GM12878 (cell line): ENCODE data around the gene DGKB. TPM values are rescaled to one million over a fixed set of nuclear protein-coding genes. Genes with fewer than 3 reads are reported as not detected.

ENCODE experiments used
- ATAC-seq: fragments of 200-7000 bp; cut with Tn5 transposase; 3 replicates; pipeline ENCODE4 v1.9.1; 2020; ENCODE audit warnings: mild to moderate bottlenecking, moderate library complexity
- BruUV-seq: library from RNA; stranded (reverse); fragments of 400-500 nt; replicated peaks from 2 replicates; lab custom pipeline; 2021; lab: Mats Ljungman, UMichigan
- CTCF ChIA-PET: fragments of 300-600 bp; sonication (Branson Sonifier 250); formaldehyde crosslinking; extraction: SDS; loops from one replicate; lab custom pipeline; 2021; ENCODE audit warnings: inconsistent platforms; lab: Yijun Ruan, JAX
- POLR2A ChIA-PET: fragments of 350-600 bp; formaldehyde crosslinking; extraction: SDS; loops from one replicate; lab custom pipeline; 2021; ENCODE audit warnings: inconsistent platforms; lab: Charles Lee
- RAD21 ChIA-PET: fragments of 300-600 bp; sonication (Branson Sonifier 250); formaldehyde crosslinking; loops from one replicate; lab custom pipeline; 2023; ENCODE audit warnings: antibody characterized with exemption; ENCODE audit not compliant: unreplicated experiment; lab: Charles Lee
- SMC1A ChIA-PET: fragments of 300-600 bp; sonication (Branson Sonifier 250); formaldehyde crosslinking; loops from one replicate; lab custom pipeline; 2023; ENCODE audit not compliant: unreplicated experiment, uncharacterized antibody; lab: Charles Lee
- DNase-seq: peaks from one replicate; pipeline ENCODE4 v3.0.0-alpha.2; 2011; ENCODE audit warnings: low read depth, low spot score
- FAIRE-seq: peaks from 3 replicates; lab custom pipeline; 2011; peaks lifted over from hg19 to GRCh38; lab: Jason Lieb, UNC
- H2AFZ ChIP-seq: 2 replicates; pipeline ENCODE4 v1.6.0; 2011; ENCODE audit warnings: low read depth, low read length, control low read depth; ENCODE audit not compliant: control insufficient read depth
- H3K27ac ChIP-seq: 2 replicates; pipeline ENCODE4 v1.5.1; 2011; ENCODE audit warnings: control low read depth; ENCODE audit not compliant: control insufficient read depth, insufficient read depth
- H3K27me3 ChIP-seq, 2 experiments: replicated peaks in 1 of 2; 2 replicates each; pipeline versions ENCODE4 v1.6.0 to v1.6.1; 2011; ENCODE audit warnings: low read length in 1 of 2; ENCODE audit not compliant: control insufficient read depth in 2 of 2, insufficient read depth in 2 of 2
- H3K36me3 ChIP-seq, 2 experiments: 2 replicates each; pipeline ENCODE4 v1.5.1; 2011; ENCODE audit warnings: low read length in 1 of 2; ENCODE audit not compliant: control insufficient read depth in 2 of 2, insufficient read depth in 2 of 2
- H3K4me1 ChIP-seq: 2 replicates; pipeline ENCODE4 v1.6.1; 2011; ENCODE audit warnings: mild to moderate bottlenecking, low read length, moderate library complexity, mixed read lengths; ENCODE audit not compliant: control insufficient read depth, insufficient read depth
- H3K4me2 ChIP-seq: 2 replicates; pipeline ENCODE4 v1.6.0; 2011; ENCODE audit warnings: control low read depth; ENCODE audit not compliant: control insufficient read depth, insufficient read depth
- H3K4me3 ChIP-seq: fragments of 200-600 bp; sonication (generic); 2 replicates; pipeline ENCODE4 v1.5.1; 2016
- H3K79me2 ChIP-seq: 2 replicates; pipeline ENCODE4 v1.6.0; 2011; ENCODE audit warnings: low read length; ENCODE audit not compliant: control insufficient read depth, insufficient read depth
- H3K9ac ChIP-seq: 2 replicates; pipeline ENCODE4 v1.8.0; 2011; ENCODE audit warnings: low read length, control low read depth, mixed read lengths; ENCODE audit not compliant: control insufficient read depth, insufficient read depth
- H3K9me3 ChIP-seq: replicated peaks from 3 replicates; pipeline ENCODE4 v1.5.1; 2011; ENCODE audit warnings: mild to moderate bottlenecking, low read length; ENCODE audit not compliant: control insufficient read depth, insufficient read depth
- H4K20me1 ChIP-seq: 2 replicates; pipeline ENCODE4 v1.6.0; 2011; ENCODE audit not compliant: control insufficient read depth, insufficient read depth
- CHD4 ChIP-seq: fragments of 200-600 bp; sonication (generic); IDR thresholded peaks from 2 replicates; pipeline ENCODE4 v1.6.1; 2016; ENCODE audit warnings: mild to moderate bottlenecking
- HCFC1 ChIP-seq: fragments of 150-350 bp; IDR thresholded peaks from 2 replicates; pipeline ENCODE4 v1.6.1; 2014; ENCODE audit warnings: low read length
- NFYA ChIP-seq: IDR thresholded peaks from 2 replicates; pipeline ENCODE4 v1.6.1; 2011; ENCODE audit warnings: low read depth, mild to moderate bottlenecking, low read length, improper control_type of control experiment, borderline replicate concordance
- NR2C1 ChIP-seq: fragments of 450-650 bp; IDR thresholded peaks from 2 replicates; pipeline ENCODE4 v1.6.1; 2017; ENCODE audit warnings: antibody characterized with exemption, mild to moderate bottlenecking, moderate library complexity
- NRF1 ChIP-seq: conservative IDR thresholded peaks from 2 replicates; pipeline ENCODE4 v1.6.1; 2011; ENCODE audit warnings: mild to moderate bottlenecking, low read depth, low read length, improper control_type of control experiment
- SP1 ChIP-seq: IDR thresholded peaks from one replicate; pipeline ENCODE4 v1.6.1; 2011; ENCODE audit warnings: low read depth, low read length
- TCF7 ChIP-seq: IDR thresholded peaks from 2 replicates; pipeline ENCODE4 v1.6.1; 2014; ENCODE audit warnings: antibody characterized with exemption, borderline replicate concordance
- YY1 ChIP-seq: IDR thresholded peaks from 2 replicates; pipeline ENCODE4 v1.6.1; 2011; ENCODE audit warnings: low read depth, mild to moderate bottlenecking, low read length
- ZSCAN29 ChIP-seq: fragments of 450-650 bp; IDR thresholded peaks from 2 replicates; pipeline ENCODE4 v1.6.1; 2017; ENCODE audit warnings: mild to moderate bottlenecking, moderate library complexity
- WGBS: methylation state at CpG from one replicate; pipeline ENCODE4 v1.1.6; 2016; ENCODE audit warnings: low lambda C conversion rate; ENCODE audit not compliant: insufficient replicate concordance, insufficient coverage; ENCODE audit errors: missing lambda C conversion rate; 5-methylcytosine and 5-hydroxymethylcytosine counted together
- in situ Hi-C: fragments of 300-500 bp; cut with MboI; formaldehyde crosslinking; loops from 9 replicates; pipeline ENCODE4 v1.14.3; 2018; ENCODE audit warnings: mixed read lengths
- intact Hi-C: fragments of 100-400 bp; cut with micrococcal nuclease; formaldehyde crosslinking; loops from one replicate; pipeline ENCODE4 v1.14.2; 2022; ENCODE audit not compliant: unreplicated experiment
- polyA plus RNA-seq, 11 experiments: library from polyadenylated mRNA; depleted of rRNA in 4 of 11; unstranded in 6 of 11; stranded (reverse) in 5 of 11; fragments of >200 nt; fragmentation: Nextera tagmentation in 4 of 11; fragmentation: Illumina TruSeq in 1 of 11; extraction: Ambion mirVana in 4 of 11; extraction: Trizol in 1 of 11; gene quantifications; 1 replicate in 1 of 11; 2 replicates in 10 of 11; pipeline versions ENCODE4 v1.2.1 to v1.2.3, GENCODE V29; 2011 to 2016; ENCODE audit warnings: inconsistent platforms in 2 of 11, missing spikeins in 2 of 11, low read depth in 1 of 11
- total RNA-seq, 4 experiments: library from RNA; depleted of rRNA in 3 of 4; stranded (reverse); fragments of >200 nt in 3 of 4; fragmentation: Illumina TruSeq in 1 of 4; extraction: Trizol in 1 of 4; gene quantifications; 2 replicates each; pipeline versions ENCODE4 v1.2.1 to v1.2.3, GENCODE V29; 2013 to 2021
- TF ChIP-seq, protein P1 (sequence below): IDR thresholded peaks from 2 replicates; pipeline ENCODE4 v1.6.1; 2012; ENCODE audit warnings: improper control_type of control experiment, low read depth, low read length; ENCODE audit not compliant: insufficient replicate concordance

The DGKB gene
- total and polyA plus RNA-seq, 10 of the 15 experiments (the other 5 are each of a cell fraction or from before 2014, with no cell fraction given): 0.02 to 0.10 (median 0.04) TPM; not detected in 6

DNA sequence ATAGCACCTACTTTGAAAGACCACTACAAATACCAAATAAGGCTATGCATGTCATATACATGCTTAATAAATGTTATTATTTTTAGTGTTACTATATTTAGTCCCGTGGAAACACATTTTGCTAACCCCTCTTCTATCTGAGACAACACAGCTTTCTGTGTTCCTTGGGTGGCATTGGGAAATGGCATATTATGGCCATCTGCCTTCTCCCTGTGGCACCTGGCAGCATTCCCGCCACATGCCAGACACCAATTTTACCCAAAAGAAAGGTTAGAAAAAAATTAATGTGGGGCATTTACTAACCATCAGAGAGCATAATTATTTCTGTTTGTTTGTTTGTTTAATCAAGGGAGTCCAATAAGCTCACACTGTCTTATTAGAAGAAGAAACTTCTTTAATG is 744.4 kb downstream of the DGKB start:
- in situ Hi-C loops (no loop called here), intact Hi-C loops (no loop called here)
- no peak overlapping the region for H3K9ac ChIP-seq
- no peaks in the 10 kb centered on the region for H3K9me3 ChIP-seq
- H3K27me3 ChIP-seq: no peaks in the 10 kb centered on the region
- DNase-seq: no peak
- BruUV-seq: no TSS peak
- ChIA-PET CTCF (no interaction called here), RAD21 (no interaction called here), SMC1A (no interaction called here), POLR2A (no interaction called here)
- no peak for ATAC-seq
- H3K36me3 ChIP-seq: no peaks in the 10 kb centered on the region
- H3K4me3 ChIP-seq: no peak overlapping the region
- no peaks in the 10 kb centered on the region for H3K4me1 ChIP-seq
- H3K27ac ChIP-seq: no peak overlapping the region
- FAIRE-seq: no peak
- no peak overlapping the region for H2AFZ ChIP-seq
- H3K4me2 ChIP-seq: no peak overlapping the region
- H3K79me2 ChIP-seq: no peaks in the 10 kb centered on the region
- 13% methylated on average over 2 of the region's 2 CpGs for WGBS
- no peaks in the 10 kb centered on the region for H4K20me1 ChIP-seq
- TF ChIP-seq CHD4 (no peak), TCF7 (no peak), NR2C1 (no peak), ZSCAN29 (no peak), SP1 (no peak), YY1 (no peak), NRF1 (no peak), HCFC1 (no peak), NFYA (no peak)
- TF ChIP-seq, protein P1, sequence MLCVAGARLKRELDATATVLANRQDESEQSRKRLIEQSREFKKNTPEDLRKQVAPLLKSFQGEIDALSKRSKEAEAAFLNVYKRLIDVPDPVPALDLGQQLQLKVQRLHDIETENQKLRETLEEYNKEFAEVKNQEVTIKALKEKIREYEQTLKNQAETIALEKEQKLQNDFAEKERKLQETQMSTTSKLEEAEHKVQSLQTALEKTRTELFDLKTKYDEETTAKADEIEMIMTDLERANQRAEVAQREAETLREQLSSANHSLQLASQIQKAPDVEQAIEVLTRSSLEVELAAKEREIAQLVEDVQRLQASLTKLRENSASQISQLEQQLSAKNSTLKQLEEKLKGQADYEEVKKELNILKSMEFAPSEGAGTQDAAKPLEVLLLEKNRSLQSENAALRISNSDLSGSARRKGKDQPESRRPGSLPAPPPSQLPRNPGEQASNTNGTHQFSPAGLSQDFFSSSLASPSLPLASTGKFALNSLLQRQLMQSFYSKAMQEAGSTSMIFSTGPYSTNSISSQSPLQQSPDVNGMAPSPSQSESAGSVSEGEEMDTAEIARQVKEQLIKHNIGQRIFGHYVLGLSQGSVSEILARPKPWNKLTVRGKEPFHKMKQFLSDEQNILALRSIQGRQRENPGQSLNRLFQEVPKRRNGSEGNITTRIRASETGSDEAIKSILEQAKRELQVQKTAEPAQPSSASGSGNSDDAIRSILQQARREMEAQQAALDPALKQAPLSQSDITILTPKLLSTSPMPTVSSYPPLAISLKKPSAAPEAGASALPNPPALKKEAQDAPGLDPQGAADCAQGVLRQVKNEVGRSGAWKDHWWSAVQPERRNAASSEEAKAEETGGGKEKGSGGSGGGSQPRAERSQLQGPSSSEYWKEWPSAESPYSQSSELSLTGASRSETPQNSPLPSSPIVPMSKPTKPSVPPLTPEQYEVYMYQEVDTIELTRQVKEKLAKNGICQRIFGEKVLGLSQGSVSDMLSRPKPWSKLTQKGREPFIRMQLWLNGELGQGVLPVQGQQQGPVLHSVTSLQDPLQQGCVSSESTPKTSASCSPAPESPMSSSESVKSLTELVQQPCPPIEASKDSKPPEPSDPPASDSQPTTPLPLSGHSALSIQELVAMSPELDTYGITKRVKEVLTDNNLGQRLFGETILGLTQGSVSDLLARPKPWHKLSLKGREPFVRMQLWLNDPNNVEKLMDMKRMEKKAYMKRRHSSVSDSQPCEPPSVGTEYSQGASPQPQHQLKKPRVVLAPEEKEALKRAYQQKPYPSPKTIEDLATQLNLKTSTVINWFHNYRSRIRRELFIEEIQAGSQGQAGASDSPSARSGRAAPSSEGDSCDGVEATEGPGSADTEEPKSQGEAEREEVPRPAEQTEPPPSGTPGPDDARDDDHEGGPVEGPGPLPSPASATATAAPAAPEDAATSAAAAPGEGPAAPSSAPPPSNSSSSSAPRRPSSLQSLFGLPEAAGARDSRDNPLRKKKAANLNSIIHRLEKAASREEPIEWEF: no peak
- TF ChIP-seq, all 136 proteins: peak for 0
